T-cell (primary cell): Measurements from ENCODE around the gene B4GALT5. TPM values are rescaled to one million over a fixed set of nuclear protein-coding genes. Genes with fewer than 3 reads are reported as not detected.

Experiments used
- ATAC-seq, 4 experiments: fragments of 200-7000 bp in 3 of 4; fragments of 150-1000 bp in 1 of 4; cut with Tn5 transposase; replicated peaks in 1 of 4; 1 replicate in 3 of 4; 2 replicates in 1 of 4; pipeline ENCODE4 v1.10.0; 2021; ENCODE audit warnings: moderate library complexity in 3 of 4, mild to moderate bottlenecking in 2 of 4, moderate number of reproducible peaks in 1 of 4
- CTCF ChIA-PET, 2 donors: fragments of 300-600 bp; sonication (Branson Sonifier 250); formaldehyde crosslinking; loops; one replicate each; lab custom pipeline; 2022; ENCODE audit warnings: antibody characterized with exemption in 2 of 2; lab: Charles Lee
- POLR2A ChIA-PET, 2 donors: fragments of 300-600 bp; sonication (Branson Sonifier 250); formaldehyde crosslinking; loops; one replicate each; lab custom pipeline; 2022; ENCODE audit warnings: antibody characterized with exemption in 2 of 2; lab: Charles Lee
- DNase-seq, 35 experiments: peaks; one replicate each; pipeline versions ENCODE4 v3.0.0 to v3.0.0-alpha.2; 2013 to 2023
- H3K27ac ChIP-seq: one replicate; pipeline ENCODE4 v1.5.1; 2013; ENCODE audit warnings: low read length
- H3K27me3 ChIP-seq, 2 experiments: replicated peaks in 1 of 2; 1 replicate in 1 of 2; 2 replicates in 1 of 2; pipeline versions ENCODE4 v1.6.1 to v1.7.0; 2013; ENCODE audit warnings: low read length in 1 of 2, mixed read lengths in 1 of 2; ENCODE audit not compliant: control insufficient read depth in 2 of 2, insufficient read depth in 2 of 2; ENCODE audit errors: extremely low read depth in 1 of 2
- H3K36me3 ChIP-seq, 2 donors: 1 replicate in 1 of 2; 2 replicates in 1 of 2; pipeline versions ENCODE4 v1.6.1 to v1.7.0; 2013; ENCODE audit warnings: low read length in 1 of 2; ENCODE audit not compliant: control insufficient read depth in 2 of 2, insufficient read depth in 1 of 2; ENCODE audit errors: extremely low read depth in 1 of 2
- H3K4me1 ChIP-seq, 2 experiments: 1 replicate in 1 of 2; 2 replicates in 1 of 2; pipeline versions ENCODE4 v1.6.1 to v1.7.0; 2013; ENCODE audit warnings: low read length in 2 of 2, mixed read lengths in 1 of 2; ENCODE audit not compliant: insufficient read depth in 2 of 2, control insufficient read depth in 1 of 2; ENCODE audit errors: extremely low read depth in 1 of 2
- H3K4me3 ChIP-seq, 2 donors: 1 replicate in 1 of 2; 2 replicates in 1 of 2; pipeline versions ENCODE4 v1.5.1 to v1.7.0; 2013; ENCODE audit warnings: mild to moderate bottlenecking in 2 of 2, low read length in 1 of 2, moderate library complexity in 1 of 2; ENCODE audit not compliant: control insufficient read depth in 1 of 2; ENCODE audit errors: extremely low read depth in 1 of 2
- H3K9me3 ChIP-seq: 2 replicates; pipeline ENCODE4 v1.7.0; 2013
- H3K27ac Mint-ChIP-seq, 2 donors: one replicate each; pipeline ENCODE4 v1.8.0; 2020 to 2021; ENCODE audit warnings: mild to moderate bottlenecking in 2 of 2, mixed read lengths in 2 of 2
- H3K27me3 Mint-ChIP-seq, 2 donors: one replicate each; pipeline ENCODE4 v1.8.0; 2021 to 2022; ENCODE audit warnings: mixed read lengths in 2 of 2
- H3K36me3 Mint-ChIP-seq: one replicate; pipeline ENCODE4 v1.8.0; 2021; ENCODE audit warnings: mixed read lengths
- H3K4me1 Mint-ChIP-seq, 3 donors: one replicate each; pipeline ENCODE4 v1.8.0; 2020 to 2022; ENCODE audit warnings: mixed read lengths in 3 of 3, mild to moderate bottlenecking in 1 of 3
- H3K4me3 Mint-ChIP-seq, 3 donors: one replicate each; pipeline ENCODE4 v1.8.0; 2020 to 2022; ENCODE audit warnings: mild to moderate bottlenecking in 3 of 3, mixed read lengths in 3 of 3, moderate library complexity in 3 of 3
- H3K9me3 Mint-ChIP-seq, 3 donors: one replicate each; pipeline ENCODE4 v1.8.0; 2020 to 2022; ENCODE audit warnings: mixed read lengths in 3 of 3
- whole genome bisulfite sequencing: methylation state at CpG from one replicate; pipeline ENCODE4 v1.1.5; 2013; ENCODE audit warnings: missing lambda C conversion rate; ENCODE audit not compliant: insufficient coverage; 5-methylcytosine and 5-hydroxymethylcytosine counted together
- total RNA-seq, 35 experiments: library from RNA in 6 of 35; stranded (reverse) in 6 of 35; fragments of 120-200 nt in 1 of 35; gene quantifications; one replicate each; pipeline versions ENCODE4 v1.2.1 to v1.2.4 and lab custom pipeline; 2013 to 2026

Gene B4GALT5
- total RNA-seq, 5 donors from 2014 or later (not counting 1 experiment from before 2014, with no cell fraction given): 4.6 to 11.9 (median 9.2) TPM

GRCh38 chr20:49583343-49583668, 130.4 kb downstream of the B4GALT5 start:
- no peak for ATAC-seq
- Mint-ChIP-seq H3K27ac (no peak overlapping the region), H3K4me3 (no peak overlapping the region), H3K27me3 (peaks cover 12 to 20% of the 10 kb centered on the region in 2 donors), H3K9me3 (peaks cover 3 to 5% (median 5%) of the 10 kb centered on the region in 3 donors), H3K4me1 (peaks cover 0 to 7% (median 0%) of the 10 kb centered on the region in 3 donors), H3K36me3 (peaks cover 3% of the 10 kb centered on the region)
- H3K27ac ChIP-seq: no peak overlapping the region
- H3K4me1 ChIP-seq: peaks cover 0 to 6% of the 10 kb centered on the region in 2 experiments
- ChIA-PET CTCF (no interaction called here), POLR2A (no interaction called here)
- DNase-seq: no peak
- H3K36me3 ChIP-seq: no peaks in the 10 kb centered on the region
- peaks cover 2 to 4% of the 10 kb centered on the region in 2 experiments for H3K27me3 ChIP-seq
- no peak overlapping the region for H3K4me3 ChIP-seq
- WGBS: no CpG with 5 or more reads among the region's 4 CpGs
- H3K9me3 ChIP-seq: no peaks in the 10 kb centered on the region

Other genes starting within 250 kb of the B4GALT5 start
- under 1 TPM in 4 of 5 donors, not detected in 1; 0.03 to 0.13 (median 0.12) TPM for gene KCNB1, start 231.2 kb downstream of the B4GALT5 start, total RNA-seq
- under 1 TPM in 3 of 5 donors, not detected in 2; 0.22 to 0.46 (median 0.23) TPM for gene PTGIS, start 145.7 kb downstream of the B4GALT5 start, total RNA-seq
- gene SLC9A8, start 99.0 kb upstream of the B4GALT5 start, total RNA-seq: 10 to 100 TPM; 22.2 to 34.2 (median 25.6) TPM
- gene SPATA2, start 201.7 kb upstream of the B4GALT5 start, total RNA-seq: 10 to 100 TPM in 3 of 5 donors, 1 to 10 TPM in 2; 9.6 to 19.4 (median 10.4) TPM
- gene RNF114, start 222.5 kb upstream of the B4GALT5 start, total RNA-seq: 100 to 1,000 TPM in 2 of 5 donors, 10 to 100 TPM in 3; 83.5 to 109 (median 95.7) TPM